Measurements from ENCODE around the gene CDH15. TPM values are rescaled to one million over a fixed set of nuclear protein-coding genes. Genes with fewer than 3 reads are reported as not detected.

Gene CDH15
- total and polyA plus RNA-seq, 2 of the 13 experiments (the other 11 are each of a cell fraction or from before 2014, with no cell fraction given), result 0.74 to 2.2 TPM

- no peak for TF ChIP-seq ZNF138 (CRISPR knock-in tag; IDR thresholded peaks at IDR 0.05; ENCODE audit: low read depth)
- TF ChIP-seq TERF1 (CRISPR knock-in tag; IDR thresholded peaks at IDR 0.05), result no peak
- TF ChIP-seq MAX (IDR thresholded peaks at IDR 0.05), result no peak; the same call in 1 of the 2 replicates
- TF ChIP-seq YEATS4 (CRISPR knock-in tag; IDR thresholded peaks at IDR 0.05; ENCODE audit: borderline replicate concordance), result peak; percentile 55; the same call in 1 of the 2 replicates
- TF ChIP-seq HOXD1 (CRISPR knock-in tag; IDR thresholded peaks at IDR 0.05), result no peak
- no peak for TF ChIP-seq NBN (conservative IDR thresholded peaks at IDR 0.05)
- no peak for TF ChIP-seq PHF5A (CRISPR knock-in tag; IDR thresholded peaks at IDR 0.05; ENCODE audit: low read depth, unreplicated experiment)
- TF ChIP-seq HIVEP1 (CRISPR knock-in tag; IDR thresholded peaks at IDR 0.05), result peak; percentile 79
- TF ChIP-seq KDM1A (CRISPR knock-in tag; IDR thresholded peaks at IDR 0.05), result no peak
- no peak; the same call in 1 of the 2 replicates for TF ChIP-seq ZNF605 (CRISPR knock-in tag; IDR thresholded peaks at IDR 0.05)
- TF ChIP-seq DR1 (CRISPR knock-in tag; IDR thresholded peaks at IDR 0.05), result 0 out of 2 replicates have a peak, but pooled peaks have one; percentile 57
- TF ChIP-seq JUNB (CRISPR knock-in tag; IDR thresholded peaks at IDR 0.05; ENCODE audit: borderline replicate concordance), result no peak
- 0 out of 2 replicates have a peak, but pooled peaks have one; percentile 48 for TF ChIP-seq MTERF4 (CRISPR knock-in tag; IDR thresholded peaks at IDR 0.05)
- TF ChIP-seq MATR3 (CRISPR knock-in tag; IDR thresholded peaks at IDR 0.05), result no peak
- TF ChIP-seq ZNF275 (CRISPR knock-in tag; IDR thresholded peaks at IDR 0.05; ENCODE audit: borderline replicate concordance), result 0 out of 2 replicates have a peak, but pooled peaks have one; percentile 22
- peak; percentile 57; the same call in 1 of the 2 replicates for TF ChIP-seq BCL6 (CRISPR knock-in tag; IDR thresholded peaks at IDR 0.05)
- TF ChIP-seq ZNF652 (CRISPR knock-in tag; IDR thresholded peaks at IDR 0.05; ENCODE audit: borderline replicate concordance, low read depth), result no peak
- TF ChIP-seq IRX3 (CRISPR knock-in tag; IDR thresholded peaks at IDR 0.05; ENCODE audit: borderline replicate concordance, low read depth), result no peak
- peak; percentile 43 for TF ChIP-seq ZNF800 (CRISPR knock-in tag; IDR thresholded peaks at IDR 0.05)
- peak; percentile 16; the same call in 1 of the 2 replicates for TF ChIP-seq ZNF121 (CRISPR knock-in tag; IDR thresholded peaks at IDR 0.05)
- TF ChIP-seq SNRNP70 (IDR thresholded peaks at IDR 0.05; ENCODE audit: low read depth, low read length), result no peak
- no peak for TF ChIP-seq SRY (CRISPR knock-in tag; IDR thresholded peaks at IDR 0.05)
- peak; percentile 57; the same call in 1 of the 2 replicates for TF ChIP-seq ZNF414 (CRISPR knock-in tag; IDR thresholded peaks at IDR 0.05)
- TF ChIP-seq POLR2G (IDR thresholded peaks at IDR 0.05; ENCODE audit: low read depth, low read length), result peak; percentile 68
- peak; percentile 93 for TF ChIP-seq GABPB1 (CRISPR knock-in tag; IDR thresholded peaks at IDR 0.05)
These were observed 28.7 kb downstream of the CDH15 start, which contains the start of gene SLC22A31 (continued) for GRCh38 chr16:89200124-89200849.
